HCT116 (cell line): Measurements from ENCODE around the gene EPHX1. TPM values are rescaled to one million over a fixed set of nuclear protein-coding genes. Genes with fewer than 3 reads are reported as not detected.

Experiments used
- ATAC-seq: fragments of 200-7000 bp; cut with Tn5 transposase; 2 replicates; pipeline ENCODE4 v1.9.1; 2020; ENCODE audit warnings: mild to moderate bottlenecking, moderate library complexity
- BruUV-seq: library from RNA; stranded (reverse); fragments of 400-500 nt; replicated peaks from 2 replicates; lab custom pipeline; 2021; lab: Mats Ljungman, UMichigan
- CTCF ChIA-PET: fragments of 300-600 bp; sonication (Branson Sonifier 250); formaldehyde crosslinking; loops from one replicate; lab custom pipeline; 2021; ENCODE audit warnings: antibody characterized with exemption; lab: Charles Lee
- POLR2A ChIA-PET: fragments of 300-600, 350-600 bp; sonication (Branson Sonifier 250); formaldehyde crosslinking; loops from one replicate; lab custom pipeline; 2021; ENCODE audit warnings: antibody characterized with exemption; lab: Charles Lee
- RAD21 ChIA-PET, 2 experiments: fragments of 300-600 bp; sonication (Branson Sonifier 250); formaldehyde crosslinking; loops; one replicate each; lab custom pipeline; 2023; ENCODE audit warnings: low total read pairs in 2 of 2; ENCODE audit not compliant: uncharacterized antibody in 2 of 2, unreplicated experiment in 2 of 2, low non-redundant PET in 1 of 2; lab: Charles Lee
- DNase-seq: peaks from one replicate; pipeline ENCODE4 v3.0.0-alpha.2; 2010; ENCODE audit warnings: low read depth, low spot score
- H2AFZ ChIP-seq: fragments of 200-600 bp; shearing (Covaris generic), sonication (generic); 2 replicates; pipeline ENCODE4 v1.6.1; 2017; ENCODE audit warnings: low read depth, mixed run types, mixed read lengths, antibody characterized with exemption, low read length; ENCODE audit not compliant: poor library complexity, severe bottlenecking
- H3K27ac ChIP-seq: 2 replicates; pipeline ENCODE4 v1.5.1; 2012; ENCODE audit warnings: low read depth, low read length
- H3K27me3 ChIP-seq: fragments of 200-600 bp; sonication (generic); 2 replicates; pipeline ENCODE4 v1.6.1; 2016; ENCODE audit warnings: mixed run types, low read length, mixed read lengths; ENCODE audit not compliant: insufficient read depth
- H3K36me3 ChIP-seq, 2 experiments: fragments of 200-500 bp in 1 of 2; fragments of 200-600 bp in 1 of 2; sonication (Bioruptor generic) in 1 of 2; sonication (generic) in 1 of 2; 2 replicates each; pipeline versions ENCODE4 v1.5.1 to v1.6.1; 2014 to 2016; ENCODE audit warnings: low read length in 2 of 2, inconsistent platforms in 1 of 2, mixed read lengths in 1 of 2, mixed run types in 1 of 2; ENCODE audit not compliant: insufficient read depth in 2 of 2, control insufficient read depth in 1 of 2
- H3K4me1 ChIP-seq, 2 experiments: fragments of 200-600 bp in 1 of 2; sonication (generic) in 1 of 2; 2 replicates each; pipeline versions ENCODE4 v1.5.1 to v1.6.1; 2012 to 2017; ENCODE audit warnings: low read length in 2 of 2, inconsistent platforms in 1 of 2, mild to moderate bottlenecking in 1 of 2, mixed read lengths in 1 of 2, mixed run types in 1 of 2, moderate library complexity in 1 of 2; ENCODE audit not compliant: insufficient read depth in 2 of 2, control insufficient read depth in 1 of 2
- H3K4me2 ChIP-seq: fragments of 200-600 bp; sonication (generic); 2 replicates; pipeline ENCODE4 v1.6.1; 2017; ENCODE audit warnings: mixed run types, low read length, mixed read lengths
- H3K4me3 ChIP-seq, 2 experiments: fragments of 200-600 bp in 1 of 2; sonication (generic) in 1 of 2; replicated peaks in 1 of 2; 2 replicates each; pipeline ENCODE4 v1.5.1; 2011 to 2016; ENCODE audit warnings: low read length in 2 of 2, control low read depth in 1 of 2, low read depth in 1 of 2, mild to moderate bottlenecking in 1 of 2, mixed read lengths in 1 of 2, mixed run types in 1 of 2
- H3K79me2 ChIP-seq: fragments of 200-600 bp; sonication (generic); 2 replicates; pipeline ENCODE4 v1.6.1; 2017; ENCODE audit warnings: mild to moderate bottlenecking, mixed run types, low read length, moderate library complexity, mixed read lengths; ENCODE audit not compliant: insufficient read depth
- H3K9ac ChIP-seq: fragments of 200-600 bp; sonication (generic); 2 replicates; pipeline ENCODE4 v1.6.1; 2016; ENCODE audit warnings: low read length, mixed read lengths
- H3K9me2 ChIP-seq: fragments of 200-600 bp; sonication (generic), shearing (Covaris generic); 2 replicates; pipeline ENCODE4 v1.6.1; 2017; ENCODE audit warnings: mixed run types, mild to moderate bottlenecking, moderate library complexity; ENCODE audit not compliant: insufficient read depth
- H3K9me3 ChIP-seq, 2 experiments: fragments of 200-500 bp in 1 of 2; fragments of 200-600 bp in 1 of 2; sonication (Bioruptor generic) in 1 of 2; sonication (generic) in 1 of 2; 2 replicates each; pipeline ENCODE4 v1.6.1; 2014 to 2017; ENCODE audit warnings: low read length in 2 of 2, mixed read lengths in 2 of 2, inconsistent platforms in 1 of 2, low read depth in 1 of 2, mild to moderate bottlenecking in 1 of 2, mixed run types in 1 of 2, moderate library complexity in 1 of 2; ENCODE audit not compliant: control insufficient read depth in 1 of 2, insufficient read depth in 1 of 2
- H4K20me1 ChIP-seq: fragments of 200-600 bp; sonication (generic), shearing (Covaris generic); 2 replicates; pipeline ENCODE4 v1.6.1; 2017; ENCODE audit warnings: mixed run types, mild to moderate bottlenecking, moderate library complexity; ENCODE audit not compliant: insufficient read depth
- EGR1 ChIP-seq: IDR thresholded peaks from 2 replicates; pipeline ENCODE4 v1.6.1; 2012; ENCODE audit warnings: low read depth
- POLR2A ChIP-seq: IDR thresholded peaks from 2 replicates; pipeline ENCODE4 v1.7.0; 2011; ENCODE audit warnings: borderline replicate concordance; ENCODE audit not compliant: insufficient read depth, insufficient read length; ENCODE audit errors: extremely low read depth
- SRF ChIP-seq: IDR thresholded peaks from 2 replicates; pipeline ENCODE4 v1.6.1; 2012; ENCODE audit warnings: low read depth
- TCF7L2 ChIP-seq: IDR thresholded peaks from 2 replicates; pipeline ENCODE4 v1.7.0; 2011; ENCODE audit warnings: borderline replicate concordance, inconsistent platforms; ENCODE audit not compliant: insufficient read depth, insufficient read length; ENCODE audit errors: extremely low read depth
- YY1 ChIP-seq: IDR thresholded peaks from 2 replicates; pipeline ENCODE4 v1.6.1; 2011; ENCODE audit warnings: low read length, low read depth, moderate library complexity, mild to moderate bottlenecking; ENCODE audit not compliant: insufficient replicate concordance; ENCODE audit errors: extremely low read depth
- intact Hi-C: fragments of 100-400 bp; cut with micrococcal nuclease; formaldehyde crosslinking; loops from 2 replicates; pipeline ENCODE4 v1.10.0; 2022
- total RNA-seq: library from RNA; stranded (reverse); gene quantifications from one replicate; pipeline ENCODE4 v1.2.1, GENCODE V29; 2021; ENCODE audit not compliant: unreplicated experiment
- TF ChIP-seq, protein P1 (sequence below): IDR thresholded peaks from 2 replicates; pipeline ENCODE4 v1.6.1; 2012
- TF ChIP-seq, protein P2 (sequence below): IDR thresholded peaks from 2 replicates; pipeline ENCODE4 v1.6.1; 2011; ENCODE audit warnings: mild to moderate bottlenecking, low read length, moderate library complexity; ENCODE audit not compliant: insufficient replicate concordance; ENCODE audit errors: extremely low read depth

The EPHX1 gene
- total RNA-seq, 1 experiment from 2014 or later, result 44.6 TPM

DNA sequence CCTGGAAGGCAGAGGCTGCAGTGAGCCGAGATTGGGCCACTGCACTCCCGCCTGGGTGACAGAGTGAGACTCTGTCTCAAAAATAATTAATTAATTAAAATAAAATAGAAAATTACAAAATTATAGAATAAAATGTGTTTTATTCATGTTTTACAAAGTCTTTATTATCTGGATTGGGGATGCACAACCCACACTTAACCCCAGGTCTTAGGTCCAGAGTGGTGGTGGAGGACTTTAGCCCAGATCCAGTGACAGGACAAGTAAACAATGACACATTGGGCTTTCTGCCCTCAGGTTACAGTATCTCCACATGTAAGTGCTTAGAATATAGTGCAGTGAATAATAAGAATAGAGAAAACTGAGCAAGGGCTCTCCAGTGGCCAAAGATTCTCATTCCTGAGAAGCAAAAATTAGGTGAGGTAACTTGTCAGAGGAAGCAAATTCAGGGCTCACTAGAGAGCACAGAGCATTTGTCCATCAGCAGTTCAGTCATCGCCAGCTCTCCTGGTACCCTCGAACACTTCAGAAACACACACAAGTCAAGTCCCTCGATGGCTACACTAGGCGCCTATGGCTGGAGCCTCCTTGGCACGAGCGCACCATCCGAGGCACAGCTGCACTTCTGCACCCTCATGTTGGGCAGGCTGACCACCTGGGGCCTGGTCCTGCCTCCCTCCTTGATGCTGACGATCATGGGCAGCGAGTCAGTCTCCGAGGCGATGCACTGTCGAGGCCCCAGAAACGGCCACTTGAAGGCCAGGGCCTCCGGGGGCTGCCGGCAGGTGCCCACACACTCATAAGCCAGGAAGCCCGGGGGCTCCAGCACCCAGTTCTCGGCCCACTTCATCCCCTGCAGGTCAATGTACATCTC, 76.5 kb downstream of the EPHX1 start:
- no peaks in the 10 kb centered on the region for H4K20me1 ChIP-seq
- peaks cover 10 to 31% of the 10 kb centered on the region in 2 experiments; a peak in 3 of 4 replicates for H3K4me1 ChIP-seq
- no peak overlapping the region for H3K9ac ChIP-seq
- BruUV-seq, result no TSS peak
- no peak overlapping the region for H2AFZ ChIP-seq
- H3K4me3 ChIP-seq, result no peak overlapping the region
- no peak for TF ChIP-seq YY1
- TF ChIP-seq SRF, result no peak
- TF ChIP-seq TCF7L2, result no peak
- TF ChIP-seq EGR1, result no peak
- TF ChIP-seq, protein P1, sequence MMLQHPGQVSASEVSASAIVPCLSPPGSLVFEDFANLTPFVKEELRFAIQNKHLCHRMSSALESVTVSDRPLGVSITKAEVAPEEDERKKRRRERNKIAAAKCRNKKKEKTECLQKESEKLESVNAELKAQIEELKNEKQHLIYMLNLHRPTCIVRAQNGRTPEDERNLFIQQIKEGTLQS, result no peak
- TF ChIP-seq POLR2A, result no peak
- TF ChIP-seq, protein P2, sequence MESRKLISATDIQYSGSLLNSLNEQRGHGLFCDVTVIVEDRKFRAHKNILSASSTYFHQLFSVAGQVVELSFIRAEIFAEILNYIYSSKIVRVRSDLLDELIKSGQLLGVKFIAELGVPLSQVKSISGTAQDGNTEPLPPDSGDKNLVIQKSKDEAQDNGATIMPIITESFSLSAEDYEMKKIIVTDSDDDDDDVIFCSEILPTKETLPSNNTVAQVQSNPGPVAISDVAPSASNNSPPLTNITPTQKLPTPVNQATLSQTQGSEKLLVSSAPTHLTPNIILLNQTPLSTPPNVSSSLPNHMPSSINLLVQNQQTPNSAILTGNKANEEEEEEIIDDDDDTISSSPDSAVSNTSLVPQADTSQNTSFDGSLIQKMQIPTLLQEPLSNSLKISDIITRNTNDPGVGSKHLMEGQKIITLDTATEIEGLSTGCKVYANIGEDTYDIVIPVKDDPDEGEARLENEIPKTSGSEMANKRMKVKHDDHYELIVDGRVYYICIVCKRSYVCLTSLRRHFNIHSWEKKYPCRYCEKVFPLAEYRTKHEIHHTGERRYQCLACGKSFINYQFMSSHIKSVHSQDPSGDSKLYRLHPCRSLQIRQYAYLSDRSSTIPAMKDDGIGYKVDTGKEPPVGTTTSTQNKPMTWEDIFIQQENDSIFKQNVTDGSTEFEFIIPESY, result no peak
- H3K9me2 ChIP-seq, result no peaks in the 10 kb centered on the region
- ChIA-PET RAD21 (interaction anchor here in 1 of 2 experiments (0.5 kb wide), 1 partner anchor 431 kb away, joined by 3 read pairs; no protein-coding TSS in a partner anchor), POLR2A (interaction anchor here (0.9 kb wide), 1 partner anchor 11 kb away, joined by 3 read pairs; no protein-coding TSS in a partner anchor), CTCF (interaction anchor here (1.6 kb wide), 1 partner anchor 25 kb away, joined by 5 read pairs; no protein-coding TSS in a partner anchor)
- no peak overlapping the region for H3K27ac ChIP-seq
- intact Hi-C loops, result loop anchor here (10.0 kb wide), 1 partner anchor 112 kb away; the partner anchor contains the start of gene SRP9
- DNase-seq (no peak), ATAC-seq (no peak)
- no peak overlapping the region for H3K4me2 ChIP-seq
- H3K79me2 ChIP-seq, result no peaks in the 10 kb centered on the region; the same call in 1 of the 2 replicates
- H3K9me3 ChIP-seq, result no peaks in the 10 kb centered on the region
- H3K36me3 ChIP-seq, result no peaks in the 10 kb centered on the region
- H3K27me3 ChIP-seq, result no peaks in the 10 kb centered on the region
